Trophoblast cell (in vitro differentiated cells and primary cell): ENCODE results near the gene CCDC106.

Experiments used
- DNase-seq, 2 donors: peaks; one replicate each; pipeline ENCODE4 v3.0.0-alpha.2; 2016
- H2AFZ ChIP-seq: 2 replicates; pipeline ENCODE4 v1.6.1; 2013; ENCODE audit warnings: low read length, moderate library complexity, mild to moderate bottlenecking; ENCODE audit not compliant: insufficient read depth, poor library complexity
- H2AK5ac ChIP-seq: 2 replicates; pipeline ENCODE4 v1.6.1; 2013; ENCODE audit warnings: mild to moderate bottlenecking, low read length
- H2BK120ac ChIP-seq: 2 replicates; pipeline ENCODE4 v1.6.1; 2013; ENCODE audit warnings: low read length, mild to moderate bottlenecking, moderate library complexity; ENCODE audit not compliant: insufficient read depth, poor library complexity
- H2BK12ac ChIP-seq: 2 replicates; pipeline ENCODE4 v1.6.1; 2013; ENCODE audit warnings: mild to moderate bottlenecking, low read length, moderate library complexity
- H2BK5ac ChIP-seq: 2 replicates; pipeline ENCODE4 v1.6.1; 2013; ENCODE audit warnings: low read length, low read depth, moderate library complexity, mild to moderate bottlenecking; ENCODE audit not compliant: poor library complexity
- H3K14ac ChIP-seq: 2 replicates; pipeline ENCODE4 v1.6.1; 2013; ENCODE audit warnings: mild to moderate bottlenecking, low read length
- H3K18ac ChIP-seq: 2 replicates; pipeline ENCODE4 v1.6.1; 2013; ENCODE audit warnings: mild to moderate bottlenecking, low read length
- H3K23ac ChIP-seq: 2 replicates; pipeline ENCODE4 v1.6.1; 2013; ENCODE audit warnings: low read length
- H3K27ac ChIP-seq: 2 replicates; pipeline ENCODE4 v1.5.1; 2013; ENCODE audit warnings: low read depth, mild to moderate bottlenecking, inconsistent platforms, low read length, moderate library complexity
- H3K27me3 ChIP-seq: 2 replicates; pipeline ENCODE4 v1.6.1; 2013; ENCODE audit warnings: inconsistent platforms, mild to moderate bottlenecking, low read length, moderate library complexity; ENCODE audit not compliant: insufficient read depth
- H3K36me3 ChIP-seq, 2 experiments: 1 replicate in 1 of 2; 2 replicates in 1 of 2; pipeline ENCODE4 v1.6.1; 2013; ENCODE audit warnings: low read length in 2 of 2, mild to moderate bottlenecking in 2 of 2, moderate library complexity in 1 of 2; ENCODE audit not compliant: insufficient read depth in 2 of 2, control insufficient read depth in 1 of 2
- H3K4ac ChIP-seq: 2 replicates; pipeline ENCODE4 v1.6.1; 2013; ENCODE audit warnings: low read depth, mild to moderate bottlenecking, low read length, moderate library complexity
- H3K4me1 ChIP-seq, 2 experiments: 1 replicate in 1 of 2; 2 replicates in 1 of 2; pipeline ENCODE4 v1.6.1; 2013; ENCODE audit warnings: low read length in 2 of 2, mild to moderate bottlenecking in 2 of 2, moderate library complexity in 1 of 2; ENCODE audit not compliant: insufficient read depth in 2 of 2, control insufficient read depth in 1 of 2
- H3K4me2 ChIP-seq: 2 replicates; pipeline ENCODE4 v1.6.1; 2013; ENCODE audit warnings: inconsistent platforms, mild to moderate bottlenecking, low read length, moderate library complexity
- H3K4me3 ChIP-seq: 2 replicates; pipeline ENCODE4 v1.5.1; 2013; ENCODE audit warnings: mild to moderate bottlenecking, low read depth, low read length, inconsistent platforms
- H3K79me1 ChIP-seq: one replicate; pipeline ENCODE4 v1.6.1; 2013; ENCODE audit warnings: low read length
- H3K79me2 ChIP-seq: 2 replicates; pipeline ENCODE4 v1.6.1; 2013; ENCODE audit warnings: low read length, mild to moderate bottlenecking; ENCODE audit not compliant: control insufficient read depth, insufficient read depth, poor library complexity
- H3K9ac ChIP-seq: 2 replicates; pipeline ENCODE4 v1.6.1; 2013; ENCODE audit warnings: mild to moderate bottlenecking, low read length
- H3K9me3 ChIP-seq: 2 replicates; pipeline ENCODE4 v1.6.1; 2013; ENCODE audit warnings: low read depth, mild to moderate bottlenecking, control low read depth, inconsistent platforms, low read length; ENCODE audit not compliant: insufficient read depth
- H4K12ac ChIP-seq: 2 replicates; pipeline ENCODE4 v1.6.1; 2013; ENCODE audit warnings: low read depth, mild to moderate bottlenecking, low read length, moderate library complexity
- H4K8ac ChIP-seq: 2 replicates; pipeline ENCODE4 v1.6.1; 2013; ENCODE audit warnings: low read depth, mild to moderate bottlenecking, low read length, moderate library complexity
- H4K91ac ChIP-seq: one replicate; pipeline ENCODE4 v1.6.1; 2013; ENCODE audit warnings: low read depth, mild to moderate bottlenecking, low read length, moderate library complexity
- WGBS: extraction: QIAGEN DNeasy Blood & Tissue Kit; methylation state at CpG from one replicate; pipeline ENCODE4 v1.1.7; 2013; ENCODE audit warnings: missing lambda C conversion rate; ENCODE audit not compliant: insufficient read length, insufficient coverage; ENCODE audit errors: extremely low coverage; 5-methylcytosine and 5-hydroxymethylcytosine counted together

CCDC106 gene

DNA sequence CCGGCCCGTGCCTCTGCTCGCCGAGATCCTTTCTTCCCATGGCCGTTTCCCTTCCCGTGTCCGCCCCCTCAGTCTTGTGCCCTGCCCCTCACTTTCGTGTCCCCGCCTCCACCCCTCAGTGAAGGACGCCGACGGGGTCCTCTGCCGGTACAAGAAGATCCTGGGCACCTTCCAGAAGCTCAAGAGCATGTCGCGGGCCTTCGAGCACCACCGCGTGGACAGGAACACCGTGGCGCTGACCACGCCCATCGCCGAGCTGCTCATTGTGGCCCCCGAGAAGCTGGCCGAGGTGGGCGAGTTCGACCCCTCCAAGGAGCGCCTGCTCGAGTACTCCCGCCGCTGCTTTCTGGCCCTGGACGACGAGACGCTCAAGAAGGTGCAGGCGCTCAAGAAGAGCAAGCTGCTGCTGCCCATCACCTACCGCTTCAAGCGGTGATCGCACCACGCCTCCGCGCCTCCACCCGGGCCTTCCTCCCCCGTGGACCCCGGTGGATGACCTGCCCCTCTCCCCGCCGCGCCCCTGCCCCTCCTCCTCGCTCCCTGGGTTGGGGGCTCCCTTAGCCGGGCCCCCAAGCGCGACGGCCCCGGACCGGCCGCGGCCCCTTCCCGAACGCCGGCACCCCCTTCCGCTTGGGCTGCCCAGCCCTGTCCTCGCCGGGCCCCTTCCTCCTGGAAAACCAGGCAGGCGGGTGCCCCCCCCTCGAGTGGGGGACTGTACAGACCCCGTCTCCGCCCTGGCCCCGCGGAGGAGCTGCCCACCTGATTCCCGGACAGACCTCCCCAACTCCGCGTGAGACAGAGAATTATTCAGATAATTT lies 4.5 kb downstream of the CCDC106 start:
- no peak overlapping the region for H4K91ac ChIP-seq
- no peak overlapping the region for H2BK5ac ChIP-seq
- no peak overlapping the region for H2AFZ ChIP-seq
- peaks cover 24% of the 10 kb centered on the region for H3K79me1 ChIP-seq
- no peak overlapping the region for H3K18ac ChIP-seq
- no peak for DNase-seq
- no peaks in the 10 kb centered on the region for H3K27me3 ChIP-seq
- H3K4ac ChIP-seq: no peak overlapping the region
- H2BK120ac ChIP-seq: no peak overlapping the region
- H4K12ac ChIP-seq: no peak overlapping the region
- peaks cover 1% of the 10 kb centered on the region for H3K9me3 ChIP-seq
- no peak overlapping the region for H3K14ac ChIP-seq
- peaks cover 22 to 26% of the 10 kb centered on the region in 2 experiments for H3K36me3 ChIP-seq
- no peak overlapping the region for H3K9ac ChIP-seq
- peaks cover 37% of the 10 kb centered on the region for H3K79me2 ChIP-seq
- no CpG with 5 or more reads among the region's 71 CpGs for WGBS
- H2BK12ac ChIP-seq: no peak overlapping the region
- no peak overlapping the region for H2AK5ac ChIP-seq
- H3K4me2 ChIP-seq: peak overlapping the region; percentile 37
- H3K4me3 ChIP-seq: no peak overlapping the region
- H4K8ac ChIP-seq: no peak overlapping the region
- H3K27ac ChIP-seq: no peak overlapping the region
- no peak overlapping the region for H3K23ac ChIP-seq
- peaks cover 3 to 17% of the 10 kb centered on the region in 2 experiments for H3K4me1 ChIP-seq

DNA sequence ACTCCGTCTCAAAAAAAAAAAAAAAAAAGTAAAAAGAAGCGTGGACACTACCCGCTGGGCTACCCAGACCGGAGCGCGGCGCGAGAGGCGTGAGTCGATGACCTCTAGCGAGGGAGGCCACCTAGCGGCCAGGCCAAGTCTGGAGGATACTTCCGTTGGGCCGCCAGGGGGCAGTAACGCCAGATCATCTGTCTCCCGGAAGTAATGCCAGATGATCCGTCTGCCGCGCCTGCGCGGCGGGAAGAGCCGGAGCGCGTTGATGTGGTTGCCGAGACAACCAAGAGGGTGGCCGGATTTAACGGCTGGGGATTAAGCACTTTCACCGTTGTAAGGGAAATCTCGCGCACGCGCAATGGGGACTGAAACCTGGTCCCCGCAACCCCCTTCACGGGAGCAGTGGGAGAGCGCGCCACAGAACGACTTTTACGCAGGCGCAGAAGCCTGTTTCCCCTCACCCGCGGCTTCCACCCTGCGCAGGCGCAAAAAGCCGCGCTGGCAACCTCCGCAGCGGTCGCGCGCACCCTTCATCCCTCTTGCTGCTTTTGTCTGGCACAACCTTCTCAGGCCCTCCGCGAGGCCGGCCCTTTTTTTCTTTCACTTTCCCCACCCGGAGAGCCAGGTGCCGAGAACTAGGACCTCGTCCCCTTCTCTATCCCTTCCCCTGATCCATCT lies 5.8 kb downstream of the CCDC106 start:
- peak overlapping the region; percentile 62 for H2BK120ac ChIP-seq
- no peak overlapping the region for H2AK5ac ChIP-seq
- no peak overlapping the region for H3K23ac ChIP-seq
- no CpG with 5 or more reads among the region's 57 CpGs for WGBS
- H3K9ac ChIP-seq: peak overlapping the region; percentile 86
- no peaks in the 10 kb centered on the region for H3K27me3 ChIP-seq
- peak overlapping the region; percentile 93 for H4K8ac ChIP-seq
- H3K27ac ChIP-seq: peak overlapping the region; percentile 99
- H2AFZ ChIP-seq: peak overlapping the region; percentile 14
- H4K12ac ChIP-seq: peak overlapping the region; percentile 79
- H3K9me3 ChIP-seq: peaks cover 1% of the 10 kb centered on the region
- H3K4me3 ChIP-seq: peak overlapping the region; percentile 85
- peaks cover 29 to 34% of the 10 kb centered on the region in 2 experiments for H3K36me3 ChIP-seq
- H3K4me2 ChIP-seq: peak overlapping the region; percentile 80
- H3K4ac ChIP-seq: no peak overlapping the region
- no peak overlapping the region for H2BK12ac ChIP-seq
- peaks cover 38% of the 10 kb centered on the region for H3K79me2 ChIP-seq
- peak overlapping the region; percentile 41 for H3K18ac ChIP-seq
- H2BK5ac ChIP-seq: peak overlapping the region; percentile 53
- peak overlapping the region; percentile 57 for H3K14ac ChIP-seq
- peak overlapping the region; percentile 64 for H4K91ac ChIP-seq
- peaks cover 15% of the 10 kb centered on the region for H3K79me1 ChIP-seq
- peak; percentile 100 for DNase-seq
- peaks cover 3 to 12% of the 10 kb centered on the region in 2 experiments for H3K4me1 ChIP-seq

DNA sequence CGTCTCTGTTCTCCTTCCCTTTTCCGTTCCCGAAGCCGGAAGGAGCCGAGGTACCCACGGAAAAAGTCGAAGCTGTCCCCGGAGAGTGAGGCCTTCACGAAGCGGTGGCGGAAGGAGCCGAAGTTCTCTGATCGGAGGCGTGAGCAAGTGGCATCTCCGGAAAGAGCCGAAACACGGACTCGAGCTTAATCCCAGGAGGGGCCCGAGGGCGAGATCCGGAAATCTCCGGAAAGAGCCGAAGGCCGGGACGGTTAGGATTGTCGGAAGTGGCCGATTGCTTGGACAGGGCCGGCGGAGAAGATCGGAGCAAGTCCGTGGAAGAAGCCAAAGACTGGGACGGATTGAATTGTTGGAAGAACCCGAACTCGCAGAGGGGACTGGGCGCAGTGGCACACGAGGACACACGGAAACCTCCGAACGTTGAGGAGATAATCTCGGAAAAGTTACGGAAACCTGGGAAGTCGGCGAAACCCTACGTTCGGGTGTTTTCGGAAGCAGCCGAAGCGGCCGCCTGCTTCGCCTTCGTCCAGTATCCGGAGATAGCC lies 6.4 kb downstream of the CCDC106 start:
- H3K18ac ChIP-seq: peak overlapping the region; percentile 99
- no peak overlapping the region for H3K23ac ChIP-seq
- peak overlapping the region; percentile 95 for H4K12ac ChIP-seq
- H3K79me1 ChIP-seq: peaks cover 15% of the 10 kb centered on the region
- WGBS: no CpG with 5 or more reads among the region's 52 CpGs
- peak overlapping the region; percentile 96 for H4K8ac ChIP-seq
- peaks cover 34 to 38% of the 10 kb centered on the region in 2 experiments for H3K36me3 ChIP-seq
- peak overlapping the region; percentile 98 for H2BK120ac ChIP-seq
- H3K9ac ChIP-seq: peak overlapping the region; percentile 98
- peaks cover 44% of the 10 kb centered on the region for H3K79me2 ChIP-seq
- no peaks in the 10 kb centered on the region for H3K27me3 ChIP-seq
- peak overlapping the region; percentile 96 for H4K91ac ChIP-seq
- peak overlapping the region; percentile 81 for H2AK5ac ChIP-seq
- peak overlapping the region; percentile 90 for H2AFZ ChIP-seq
- H3K9me3 ChIP-seq: peaks cover 1% of the 10 kb centered on the region
- H3K4ac ChIP-seq: peak overlapping the region; percentile 94
- peak overlapping the region; percentile 85 for H3K4me3 ChIP-seq
- no peak overlapping the region for H2BK12ac ChIP-seq
- peak overlapping the region; percentile 99 for H3K27ac ChIP-seq
- H2BK5ac ChIP-seq: peak overlapping the region; percentile 98
- H3K4me2 ChIP-seq: peak overlapping the region; percentile 80
- DNase-seq: peak; percentile 100
- H3K4me1 ChIP-seq: peaks cover 3 to 10% of the 10 kb centered on the region in 2 experiments
- H3K14ac ChIP-seq: peak overlapping the region; percentile 99

DNA sequence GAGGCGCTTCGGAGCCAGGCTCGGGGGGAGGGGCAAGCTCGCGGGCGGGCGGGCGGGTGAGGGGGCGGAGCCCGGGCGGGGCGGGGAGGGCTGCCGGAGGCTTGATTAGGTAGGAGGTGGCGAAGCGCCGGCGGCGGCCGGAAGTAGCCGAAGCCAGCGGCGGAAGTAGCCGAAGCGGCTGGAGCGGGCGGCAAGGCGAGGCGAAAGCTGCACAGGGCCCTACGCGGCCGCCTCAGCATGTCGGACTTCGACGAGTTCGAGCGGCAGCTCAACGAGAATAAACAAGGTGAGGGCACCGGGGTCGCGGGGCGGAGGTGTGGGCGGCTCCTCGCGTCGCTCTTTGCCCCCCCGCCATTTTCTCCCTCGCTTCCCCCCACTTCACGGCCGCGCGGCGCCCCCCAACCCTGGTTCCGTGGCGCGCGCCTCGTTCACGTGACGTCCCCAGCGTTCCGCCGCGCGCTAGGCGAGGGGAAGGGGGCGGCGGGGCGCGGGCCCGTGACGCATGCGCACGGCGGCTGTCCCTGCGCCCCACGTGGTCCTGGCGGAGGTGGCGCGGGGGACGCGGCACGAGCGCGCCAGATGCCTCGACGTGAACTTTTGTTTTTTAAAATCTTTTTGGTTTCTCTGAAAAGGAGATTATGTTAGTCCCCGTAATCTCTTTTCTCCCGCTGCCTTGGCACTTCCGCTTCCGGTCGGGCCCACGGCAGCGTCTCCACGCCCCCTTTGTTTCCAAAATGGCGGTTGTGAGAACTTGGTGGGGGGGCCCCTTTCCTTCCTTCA lies 7.0 kb downstream of the CCDC106 start, which contains the start of gene U2AF2:
Gene U2AF2, plus strand, starts transcription at position 168 of the 780 bp plus-strand sequence. Its CDS starts 70 bp downstream, at position 238.
- no CpG with 5 or more reads among the region's 95 CpGs for WGBS
- peaks cover 34 to 42% of the 10 kb centered on the region in 2 experiments for H3K36me3 ChIP-seq
- H3K9ac ChIP-seq: peak within 1 kb of the TSS; percentile 98
- peaks cover 1% of the 10 kb centered on the region for H3K9me3 ChIP-seq
- peak within 1 kb of the TSS; percentile 100 for H4K91ac ChIP-seq
- peak within 1 kb of the TSS; percentile 93 for H2AFZ ChIP-seq
- peak within 1 kb of the TSS; percentile 99 for H3K4ac ChIP-seq
- H2BK12ac ChIP-seq: no peak within 1 kb of the TSS
- no peak within 1 kb of the TSS for H3K23ac ChIP-seq
- H3K27ac ChIP-seq: peak within 1 kb of the TSS; percentile 99
- H3K4me1 ChIP-seq: peaks cover 3 to 10% of the 10 kb centered on the region in 2 experiments
- H2BK120ac ChIP-seq: peak within 1 kb of the TSS; percentile 99
- DNase-seq: peak; percentile 93 to 95
- peak within 1 kb of the TSS; percentile 94 for H3K4me3 ChIP-seq
- peak within 1 kb of the TSS; percentile 91 for H3K4me2 ChIP-seq
- H3K14ac ChIP-seq: peak within 1 kb of the TSS; percentile 99
- peak within 1 kb of the TSS; percentile 99 for H4K8ac ChIP-seq
- H3K79me2 ChIP-seq: peaks cover 48% of the 10 kb centered on the region
- peaks cover 15% of the 10 kb centered on the region for H3K79me1 ChIP-seq
- H4K12ac ChIP-seq: peak within 1 kb of the TSS; percentile 98
- no peaks in the 10 kb centered on the region for H3K27me3 ChIP-seq
- peak within 1 kb of the TSS; percentile 99 for H3K18ac ChIP-seq
- peak within 1 kb of the TSS; percentile 100 for H2AK5ac ChIP-seq
- peak within 1 kb of the TSS; percentile 99 for H2BK5ac ChIP-seq
